B cell (primary cell): ENCODE results near the gene GIMAP6. TPM values are rescaled to one million over a fixed set of nuclear protein-coding genes. Genes with fewer than 3 reads are reported as not detected.

Experiments used
- ATAC-seq: fragments of 200-7000 bp; cut with Tn5 transposase; one replicate; pipeline ENCODE4 v1.10.0; 2021; ENCODE audit warnings: low read depth, mild to moderate bottlenecking, moderate number of reproducible peaks, moderate library complexity
- CTCF ChIA-PET: fragments of 350-600 bp; sonication (Branson Sonifier 250); formaldehyde crosslinking; loops from one replicate; lab custom pipeline; 2021; ENCODE audit warnings: antibody characterized with exemption, inconsistent platforms; lab: Charles Lee
- POLR2A ChIA-PET: fragments of 350-600 bp; sonication (Branson Sonifier 250); formaldehyde crosslinking; loops from one replicate; lab custom pipeline; 2021; ENCODE audit warnings: antibody characterized with exemption; lab: Charles Lee
- DNase-seq: peaks from one replicate; pipeline ENCODE4 v3.0.0; 2013
- H2AFZ ChIP-seq: 2 replicates; pipeline ENCODE4 v1.6.1; 2012; ENCODE audit warnings: mild to moderate bottlenecking, low read depth, low read length; ENCODE audit not compliant: insufficient read depth, poor library complexity, severe bottlenecking
- H3K27ac ChIP-seq, 2 donors: 1 replicate in 1 of 2; 2 replicates in 1 of 2; pipeline ENCODE4 v1.5.1; 2012 to 2013; ENCODE audit warnings: low read length in 2 of 2, mild to moderate bottlenecking in 2 of 2, moderate library complexity in 1 of 2
- H3K27me3 ChIP-seq, 4 experiments: fragments of 200-600 bp in 1 of 4; sonication (generic) in 1 of 4; replicated peaks in 1 of 4; 1 replicate in 2 of 4; 2 replicates in 2 of 4; pipeline versions ENCODE4 v1.6.1 to v1.7.0; 2013 to 2016; ENCODE audit warnings: low read length in 3 of 4, mild to moderate bottlenecking in 2 of 4, mixed read lengths in 1 of 4, moderate library complexity in 1 of 4; ENCODE audit not compliant: insufficient read depth in 4 of 4, control insufficient read depth in 3 of 4; ENCODE audit errors: control extremely low read depth in 1 of 4
- H3K36me3 ChIP-seq, 2 experiments: replicated peaks in 1 of 2; 1 replicate in 1 of 2; 2 replicates in 1 of 2; pipeline versions ENCODE4 v1.6.1 to v1.7.1; 2013; ENCODE audit warnings: low read length in 1 of 2; ENCODE audit not compliant: insufficient read depth in 2 of 2, control insufficient read depth in 1 of 2; ENCODE audit errors: control extremely low read depth in 1 of 2, extremely low read depth in 1 of 2
- H3K4me1 ChIP-seq, 2 donors: fragments of 200-600 bp in 1 of 2; sonication (generic) in 1 of 2; 1 replicate in 1 of 2; 2 replicates in 1 of 2; pipeline versions ENCODE4 v1.5.1 to v1.6.1; 2013 to 2017; ENCODE audit warnings: low read length in 2 of 2; ENCODE audit not compliant: control insufficient read depth in 2 of 2, insufficient read depth in 2 of 2
- H3K4me2 ChIP-seq: replicated peaks from 2 replicates; pipeline ENCODE3; 2012; ENCODE audit warnings: mild to moderate bottlenecking, low read depth, low read length; ENCODE audit not compliant: poor library complexity, severe bottlenecking
- H3K4me3 ChIP-seq, 5 experiments: fragments of 200-600 bp in 1 of 5; sonication (generic) in 1 of 5; 1 replicate in 3 of 5; 2 replicates in 2 of 5; pipeline versions ENCODE4 v1.5.1 to v1.7.0; 2011 to 2016; ENCODE audit warnings: low read length in 4 of 5, mild to moderate bottlenecking in 4 of 5, low read depth in 2 of 5, control low read depth in 1 of 5, moderate library complexity in 1 of 5; ENCODE audit not compliant: insufficient read depth in 1 of 5; ENCODE audit errors: control extremely low read depth in 1 of 5, extremely low read depth in 1 of 5
- H3K79me2 ChIP-seq: fragments of 200-600 bp; sonication (generic); one replicate; pipeline ENCODE4 v1.6.0; 2016; ENCODE audit warnings: low read length; ENCODE audit not compliant: control insufficient read depth, insufficient read depth
- H3K9ac ChIP-seq: fragments of 200-600 bp; sonication (generic); 2 replicates; pipeline ENCODE4 v1.6.1; 2017; ENCODE audit warnings: mild to moderate bottlenecking, low read length, moderate library complexity
- H3K9me3 ChIP-seq, 3 donors: one replicate each; pipeline versions ENCODE4 v1.6.1 to v1.7.1; 2013; ENCODE audit warnings: low read length in 2 of 3; ENCODE audit not compliant: control insufficient read depth in 2 of 3, insufficient read depth in 1 of 3; ENCODE audit errors: control extremely low read depth in 1 of 3
- H4K20me1 ChIP-seq: 2 replicates; pipeline ENCODE4 v1.6.0; 2012; ENCODE audit warnings: mild to moderate bottlenecking, low read length; ENCODE audit not compliant: insufficient read depth, control insufficient read depth, poor library complexity, severe bottlenecking
- H3K27ac Mint-ChIP-seq: one replicate; pipeline ENCODE4 v1.8.0; 2021; ENCODE audit warnings: mixed read lengths
- H3K27me3 Mint-ChIP-seq: one replicate; pipeline ENCODE4 v1.8.0; 2021; ENCODE audit warnings: mixed read lengths
- H3K4me1 Mint-ChIP-seq: one replicate; pipeline ENCODE4 v1.8.0; 2021; ENCODE audit warnings: mixed read lengths
- H3K4me3 Mint-ChIP-seq: one replicate; pipeline ENCODE4 v1.8.0; 2021; ENCODE audit warnings: mixed read lengths
- H3K9me3 Mint-ChIP-seq: one replicate; pipeline ENCODE4 v1.8.0; 2022; ENCODE audit warnings: mixed read lengths; ENCODE audit not compliant: insufficient read depth
- EZH2 ChIP-seq: IDR thresholded peaks from 2 replicates; pipeline ENCODE4 v1.6.1; 2012; ENCODE audit warnings: borderline replicate concordance, low read depth, mild to moderate bottlenecking, moderate library complexity, low read length; ENCODE audit not compliant: insufficient read depth, poor library complexity, severe bottlenecking
- whole genome bisulfite sequencing: methylation state at CpG from one replicate; pipeline ENCODE4 v1.1.5; 2013; ENCODE audit warnings: missing lambda C conversion rate; ENCODE audit not compliant: insufficient coverage; 5-methylcytosine and 5-hydroxymethylcytosine counted together
- intact Hi-C: fragments of 100-400 bp; cut with micrococcal nuclease; formaldehyde crosslinking; loops from one replicate; pipeline ENCODE4 v1.10.0; 2022
- polyA plus RNA-seq: library from polyadenylated mRNA; depleted of rRNA; stranded (reverse); fragments of >200 nt; gene quantifications from 2 replicates; pipeline ENCODE4 v1.2.3, GENCODE V29; 2012
- total RNA-seq, 2 donors: library from RNA; stranded (reverse); fragments of 120-200 nt in 1 of 2; gene quantifications; 1 replicate in 1 of 2; 2 replicates in 1 of 2; pipeline versions ENCODE4 v1.2.3 to v1.2.4, GENCODE V29; 2013 to 2022
- TF ChIP-seq, protein P1 (sequence below): fragments of 200-600 bp; IDR thresholded peaks from one replicate; pipeline ENCODE4 v1.8.0; 2022; ENCODE audit warnings: antibody characterized with exemption, mild to moderate bottlenecking

The GIMAP6 gene
- total and polyA plus RNA-seq, 2 donors (not counting 1 experiment from before 2014, with no cell fraction given), result 0.39 to 0.45 TPM

DNA sequence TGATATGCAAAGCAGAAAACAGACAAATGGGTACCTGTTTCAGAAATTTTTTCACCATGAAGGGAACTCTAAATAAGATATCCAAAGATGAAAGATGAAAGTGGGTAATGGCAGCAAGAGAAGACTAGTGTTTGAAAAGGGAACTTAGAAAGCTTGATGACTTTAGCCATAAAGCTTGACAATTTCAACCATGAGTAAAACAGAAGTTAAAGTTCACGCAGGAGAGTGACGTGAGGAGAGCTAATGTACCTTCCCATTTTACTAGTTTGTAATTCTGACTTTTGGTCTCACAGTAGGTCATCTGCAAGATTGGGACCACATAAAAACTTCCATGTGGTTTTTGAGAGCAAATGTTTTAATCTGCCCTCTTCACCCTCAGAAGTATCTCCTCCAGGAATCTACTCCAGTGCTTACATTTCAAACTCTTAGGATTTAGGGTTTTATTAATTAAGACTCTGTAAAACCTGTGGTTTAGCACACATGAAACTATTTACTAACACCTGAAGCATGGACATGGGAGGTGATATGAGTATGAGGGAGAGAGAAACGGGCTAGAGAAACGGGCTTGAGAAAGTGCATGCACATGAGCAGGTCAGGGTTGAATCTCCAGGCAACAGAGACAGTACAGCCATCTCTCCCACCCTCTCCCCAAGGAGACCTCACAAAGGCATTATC lies 28.9 kb upstream of the GIMAP6 start:
- CTCF ChIA-PET, result no interaction called here
- Histone ChIP-seq H3K79me2 (no peaks in the 10 kb centered on the region), H3K27me3 (no peaks in the 10 kb centered on the region), H3K27ac (no peak overlapping the region), H3K9me3 (peaks cover 0 to 3% (median 0%) of the 10 kb centered on the region in 3 donors), H3K36me3 (no peaks in the 10 kb centered on the region), H3K4me3 (no peak overlapping the region), H3K9ac (no peak overlapping the region), H3K4me1 (peaks cover 5 to 8% of the 10 kb centered on the region in 2 donors), H2AFZ (no peak overlapping the region), H4K20me1 (no peaks in the 10 kb centered on the region), H3K4me2 (no peak overlapping the region)
- Mint-ChIP-seq H3K4me1 (peaks cover 10% of the 10 kb centered on the region), H3K9me3 (no peaks in the 10 kb centered on the region), H3K27ac (no peak overlapping the region), H3K27me3 (peaks cover 10% of the 10 kb centered on the region), H3K4me3 (no peak overlapping the region)
- ATAC-seq, result no peak
- TF ChIP-seq, protein P1, sequence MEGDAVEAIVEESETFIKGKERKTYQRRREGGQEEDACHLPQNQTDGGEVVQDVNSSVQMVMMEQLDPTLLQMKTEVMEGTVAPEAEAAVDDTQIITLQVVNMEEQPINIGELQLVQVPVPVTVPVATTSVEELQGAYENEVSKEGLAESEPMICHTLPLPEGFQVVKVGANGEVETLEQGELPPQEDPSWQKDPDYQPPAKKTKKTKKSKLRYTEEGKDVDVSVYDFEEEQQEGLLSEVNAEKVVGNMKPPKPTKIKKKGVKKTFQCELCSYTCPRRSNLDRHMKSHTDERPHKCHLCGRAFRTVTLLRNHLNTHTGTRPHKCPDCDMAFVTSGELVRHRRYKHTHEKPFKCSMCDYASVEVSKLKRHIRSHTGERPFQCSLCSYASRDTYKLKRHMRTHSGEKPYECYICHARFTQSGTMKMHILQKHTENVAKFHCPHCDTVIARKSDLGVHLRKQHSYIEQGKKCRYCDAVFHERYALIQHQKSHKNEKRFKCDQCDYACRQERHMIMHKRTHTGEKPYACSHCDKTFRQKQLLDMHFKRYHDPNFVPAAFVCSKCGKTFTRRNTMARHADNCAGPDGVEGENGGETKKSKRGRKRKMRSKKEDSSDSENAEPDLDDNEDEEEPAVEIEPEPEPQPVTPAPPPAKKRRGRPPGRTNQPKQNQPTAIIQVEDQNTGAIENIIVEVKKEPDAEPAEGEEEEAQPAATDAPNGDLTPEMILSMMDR, result no peak
- no peak for TF ChIP-seq EZH2
- POLR2A ChIA-PET, result no interaction called here
- intact Hi-C loops, result no loop called here
- no peak for DNase-seq
- WGBS, result no CpG with 5 or more reads among the region's 4 CpGs

DNA sequence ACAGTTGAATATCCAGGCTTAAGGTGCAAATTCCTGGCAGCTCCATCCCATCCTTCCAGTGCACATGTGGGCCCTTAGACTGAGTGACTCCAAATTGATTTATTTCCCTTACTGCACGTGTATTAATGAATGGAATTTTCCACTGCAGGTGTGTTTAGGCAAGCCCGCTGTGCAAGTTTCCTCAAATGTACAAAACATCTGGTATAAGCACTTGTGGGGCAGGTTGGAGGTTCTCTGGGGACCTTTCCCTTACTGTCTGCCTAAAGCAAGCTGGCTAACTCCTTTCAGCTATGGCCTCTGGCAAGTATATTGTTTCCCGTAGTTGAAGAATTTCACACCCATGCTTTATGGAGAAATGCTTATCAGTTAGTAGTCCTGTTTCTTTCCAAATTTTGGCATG lies 25.3 kb upstream of the GIMAP6 start:
- Histone ChIP-seq H3K4me2 (no peak overlapping the region), H3K27me3 (no peaks in the 10 kb centered on the region), H3K79me2 (no peaks in the 10 kb centered on the region), H3K27ac (no peak overlapping the region), H3K9ac (no peak overlapping the region), H2AFZ (no peak overlapping the region), H3K4me1 (no peaks in the 10 kb centered on the region), H3K4me3 (no peak overlapping the region), H3K36me3 (no peaks in the 10 kb centered on the region), H4K20me1 (no peaks in the 10 kb centered on the region), H3K9me3 (peaks cover 0 to 3% (median 0%) of the 10 kb centered on the region in 3 donors)
- Mint-ChIP-seq H3K9me3 (no peaks in the 10 kb centered on the region), H3K4me3 (no peak overlapping the region), H3K4me1 (no peaks in the 10 kb centered on the region), H3K27ac (no peak overlapping the region), H3K27me3 (peaks cover 20% of the 10 kb centered on the region)
- intact Hi-C loops, result no loop called here
- ChIA-PET POLR2A (no interaction called here), CTCF (no interaction called here)
- ATAC-seq (no peak), DNase-seq (no peak)
- no CpG with 5 or more reads among the region's 3 CpGs for WGBS
- no peak for TF ChIP-seq EZH2
- TF ChIP-seq, protein P1, result no peak
